ENCODE results near the gene SPINT1.

The SPINT1 gene

DNA sequence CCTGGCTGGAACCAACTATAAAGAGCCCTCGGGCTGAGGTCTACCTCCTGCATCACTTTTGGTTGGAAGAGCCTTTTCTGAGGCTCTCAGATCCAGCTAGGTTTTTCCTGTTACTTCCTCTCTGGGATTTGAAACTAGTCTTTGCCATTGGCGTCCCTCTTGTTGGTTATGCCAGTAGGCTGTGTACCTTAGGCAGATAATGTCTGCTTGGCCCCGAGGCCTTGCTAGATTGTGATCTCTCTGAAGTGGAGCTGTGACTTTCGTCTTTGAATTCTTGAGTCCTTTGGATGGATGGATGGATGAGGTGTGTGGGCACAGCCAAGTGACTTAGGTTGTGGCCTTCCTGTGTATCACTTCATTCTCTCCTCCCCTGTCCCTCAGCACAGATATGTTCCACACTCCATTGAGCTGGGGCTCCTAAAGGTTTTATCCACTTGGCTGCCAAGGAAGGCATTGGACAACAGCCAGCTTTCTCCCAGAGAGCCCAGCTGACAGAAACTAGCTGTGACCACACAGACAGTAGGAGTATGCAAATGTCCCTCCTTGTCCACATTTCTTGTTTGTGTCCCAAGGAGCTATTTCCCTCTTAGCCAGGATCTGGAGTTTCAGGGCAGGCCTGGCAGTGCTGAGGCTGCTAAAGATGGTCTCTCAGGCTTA is 28.7 kb upstream of the SPINT1 start:
- DNase-seq (ENCODE audit: extremely low spot score): no peak
- TF ChIP-seq, protein P1, sequence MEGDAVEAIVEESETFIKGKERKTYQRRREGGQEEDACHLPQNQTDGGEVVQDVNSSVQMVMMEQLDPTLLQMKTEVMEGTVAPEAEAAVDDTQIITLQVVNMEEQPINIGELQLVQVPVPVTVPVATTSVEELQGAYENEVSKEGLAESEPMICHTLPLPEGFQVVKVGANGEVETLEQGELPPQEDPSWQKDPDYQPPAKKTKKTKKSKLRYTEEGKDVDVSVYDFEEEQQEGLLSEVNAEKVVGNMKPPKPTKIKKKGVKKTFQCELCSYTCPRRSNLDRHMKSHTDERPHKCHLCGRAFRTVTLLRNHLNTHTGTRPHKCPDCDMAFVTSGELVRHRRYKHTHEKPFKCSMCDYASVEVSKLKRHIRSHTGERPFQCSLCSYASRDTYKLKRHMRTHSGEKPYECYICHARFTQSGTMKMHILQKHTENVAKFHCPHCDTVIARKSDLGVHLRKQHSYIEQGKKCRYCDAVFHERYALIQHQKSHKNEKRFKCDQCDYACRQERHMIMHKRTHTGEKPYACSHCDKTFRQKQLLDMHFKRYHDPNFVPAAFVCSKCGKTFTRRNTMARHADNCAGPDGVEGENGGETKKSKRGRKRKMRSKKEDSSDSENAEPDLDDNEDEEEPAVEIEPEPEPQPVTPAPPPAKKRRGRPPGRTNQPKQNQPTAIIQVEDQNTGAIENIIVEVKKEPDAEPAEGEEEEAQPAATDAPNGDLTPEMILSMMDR (IDR thresholded peaks at IDR 0.05; ENCODE audit: control extremely low read depth, extremely low read depth, low read depth, missing control alignments): no peak
- ChIA-PET POLR2A (no interaction called here), CTCF (interaction anchor here (0.8 to 4.1 kb wide), 9 partner anchors 10 to 135 kb away, joined by 3 to 31 read pairs (median 3); partner anchors contain the start of gene VPS18)

DNA sequence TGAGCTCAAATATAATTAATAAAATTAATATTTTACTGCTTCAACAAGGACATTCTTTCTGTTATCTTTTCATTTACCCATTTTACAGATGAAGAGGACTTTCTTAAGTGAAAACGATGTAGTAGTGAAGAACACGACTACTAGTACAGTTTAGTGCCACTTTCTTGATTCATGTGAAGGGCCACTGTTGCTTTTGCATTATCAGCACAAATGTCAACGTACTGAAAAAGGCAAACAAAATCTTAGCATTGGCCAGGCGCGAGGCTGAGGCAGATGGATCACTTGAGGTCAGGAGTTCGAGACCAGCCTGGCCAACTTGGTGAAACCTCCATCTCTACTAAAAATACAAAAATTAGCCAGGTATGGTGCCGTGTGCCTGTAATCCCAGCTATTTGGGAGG is 24.8 kb upstream of the SPINT1 start:
- DNase-seq (ENCODE audit: extremely low spot score): no peak
- CTCF ChIA-PET: interaction anchor here (1.0 to 1.6 kb wide), 3 partner anchors 9 to 40 kb away, joined by 3 to 9 read pairs (median 3); partner anchors contain the start of gene PPP1R14D
- TF ChIP-seq, protein P1 (IDR thresholded peaks at IDR 0.05; ENCODE audit: control extremely low read depth, extremely low read depth, low read depth, missing control alignments): no peak
- POLR2A ChIA-PET: interaction anchor here (0.7 kb wide), 1 partner anchor 12 kb away, joined by 3 read pairs; no protein-coding TSS in a partner anchor

DNA sequence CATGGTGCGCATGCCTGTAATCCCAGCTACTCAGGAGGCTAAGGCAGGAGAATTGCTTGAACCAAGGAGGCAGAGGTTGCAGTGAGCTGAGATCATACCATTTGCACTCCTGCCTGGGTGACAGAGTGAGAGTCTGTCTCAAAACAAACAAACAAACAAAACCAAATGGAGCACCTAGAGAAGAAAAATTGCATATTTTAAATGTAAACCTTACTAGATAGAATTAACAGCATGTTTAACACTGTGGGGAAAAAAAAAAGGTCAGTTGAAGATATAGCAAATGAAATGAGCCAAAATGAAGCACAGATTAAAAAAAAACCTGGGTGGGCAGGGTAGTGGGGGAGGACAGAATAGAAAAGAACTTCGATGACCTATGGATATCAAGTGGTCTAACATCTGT is 22.7 kb upstream of the SPINT1 start:
- CTCF ChIA-PET: no interaction called here
- POLR2A ChIA-PET: no interaction called here
- DNase-seq (ENCODE audit: extremely low spot score): no peak
- TF ChIP-seq, protein P1 (IDR thresholded peaks at IDR 0.05; ENCODE audit: control extremely low read depth, extremely low read depth, low read depth, missing control alignments): no peak

DNA sequence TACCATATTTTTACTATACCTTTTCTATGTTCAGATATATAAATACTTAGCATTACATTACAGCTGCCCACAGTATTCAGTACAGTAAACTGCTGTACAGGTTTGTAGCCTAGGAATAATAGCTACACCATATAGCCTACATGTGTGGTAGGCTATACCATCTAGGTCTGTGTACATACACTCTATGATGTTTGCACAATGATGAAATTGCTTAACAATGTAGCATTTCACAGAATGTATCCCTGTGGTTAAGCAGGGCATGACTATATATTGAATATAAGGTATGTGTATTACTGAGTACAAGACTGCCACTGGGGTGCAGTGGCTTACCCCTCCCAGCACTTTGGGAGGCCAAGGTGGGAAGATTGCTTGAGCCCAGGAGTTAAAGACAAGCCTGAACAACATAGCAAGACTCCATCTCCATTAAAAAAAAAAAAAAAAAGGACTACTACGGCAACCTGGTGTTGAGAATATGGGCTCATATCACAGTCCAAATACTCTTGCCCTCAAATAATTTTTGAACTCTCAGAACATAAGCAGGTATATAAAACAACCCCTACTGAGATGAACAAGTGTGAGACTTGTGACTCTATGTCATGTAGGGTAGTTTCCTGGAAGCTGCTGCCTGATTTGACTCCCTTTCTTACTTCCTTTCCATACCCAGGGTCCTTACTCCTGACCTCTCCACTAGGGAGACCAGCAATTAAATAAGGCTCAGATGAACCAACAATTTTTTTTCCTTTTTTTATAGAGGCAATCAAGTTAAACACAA is 20.1 kb upstream of the SPINT1 start:
- ChIA-PET POLR2A (no interaction called here), CTCF (interaction anchor here (1.9 kb wide), 1 partner anchor 35 kb away, joined by 5 read pairs; no protein-coding TSS in a partner anchor)

DNA sequence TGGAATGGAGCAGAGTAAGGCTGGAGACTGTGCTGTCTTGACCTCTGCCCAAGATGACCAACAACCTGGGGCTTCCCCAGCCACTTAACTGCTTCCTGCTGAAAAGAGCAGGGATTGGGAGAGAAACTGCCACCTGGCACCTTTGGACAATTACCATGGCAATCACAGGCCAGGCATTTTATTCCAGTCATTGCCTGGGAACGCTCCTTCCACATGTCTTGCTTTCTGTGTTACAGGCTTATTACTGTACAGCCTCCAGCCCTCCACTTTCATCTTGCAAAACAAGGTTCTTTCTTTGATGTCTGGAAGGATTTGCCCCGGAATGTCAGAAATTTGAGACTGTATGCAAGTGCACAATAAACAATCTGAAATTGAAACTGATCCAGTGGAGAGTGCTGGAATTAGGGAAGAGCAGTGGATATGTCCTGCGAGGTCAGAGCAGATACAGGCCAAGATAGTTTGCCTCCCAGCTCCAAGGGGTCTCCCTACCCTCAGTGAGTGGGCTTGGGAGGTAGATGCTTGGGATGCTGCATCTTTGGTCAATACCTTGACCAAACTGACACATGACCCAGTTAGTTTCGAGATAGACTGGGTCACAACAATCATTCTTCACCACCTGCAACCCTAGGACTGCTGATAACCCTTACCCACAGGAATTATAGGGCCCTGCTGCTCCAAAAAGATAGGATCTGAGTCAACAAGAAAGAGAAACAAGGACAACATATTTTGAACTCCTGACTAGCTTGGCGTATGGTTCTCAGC is 18.0 kb upstream of the SPINT1 start:
- no peak for DNase-seq (ENCODE audit: extremely low spot score)
- TF ChIP-seq, protein P1 (IDR thresholded peaks at IDR 0.05; ENCODE audit: control extremely low read depth, extremely low read depth, low read depth, missing control alignments): no peak
- POLR2A ChIA-PET: no interaction called here
- CTCF ChIA-PET: interaction anchor here (0.9 to 1.6 kb wide), 2 partner anchors 10 to 360 kb away, joined by 3 read pairs; no protein-coding TSS in a partner anchor

More for the DNA sequence above, 20.1 kb upstream of the SPINT1 start:
- DNase-seq (ENCODE audit: extremely low spot score): no peak
- TF ChIP-seq, protein P1 (IDR thresholded peaks at IDR 0.05; ENCODE audit: control extremely low read depth, extremely low read depth, low read depth, missing control alignments): no peak

Measured in GM10248 (cell line).